HG02610 (cell line): ENCODE measurements around the gene RIIAD1.
A peak's percentile ranks its signal among the peaks of the same experiment; 100 is the strongest.
"Not testable (repeated sequence)": the region's sequence is repeated elsewhere in the genome, so short reads cannot be mapped to it uniquely, and the experiment has no call there.

Experiments used
- ATAC-seq: cut with Tn5 transposase; IDR thresholded peaks from one replicate; pipeline ENCODE4 v1.9.1; 2021; ENCODE audit warnings: mild to moderate bottlenecking, moderate library complexity; ENCODE audit not compliant: unreplicated experiment

RIIAD1 gene, protein sequence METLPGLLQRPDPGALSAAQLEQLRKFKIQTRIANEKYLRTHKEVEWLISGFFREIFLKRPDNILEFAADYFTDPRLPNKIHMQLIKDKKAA

DNA sequence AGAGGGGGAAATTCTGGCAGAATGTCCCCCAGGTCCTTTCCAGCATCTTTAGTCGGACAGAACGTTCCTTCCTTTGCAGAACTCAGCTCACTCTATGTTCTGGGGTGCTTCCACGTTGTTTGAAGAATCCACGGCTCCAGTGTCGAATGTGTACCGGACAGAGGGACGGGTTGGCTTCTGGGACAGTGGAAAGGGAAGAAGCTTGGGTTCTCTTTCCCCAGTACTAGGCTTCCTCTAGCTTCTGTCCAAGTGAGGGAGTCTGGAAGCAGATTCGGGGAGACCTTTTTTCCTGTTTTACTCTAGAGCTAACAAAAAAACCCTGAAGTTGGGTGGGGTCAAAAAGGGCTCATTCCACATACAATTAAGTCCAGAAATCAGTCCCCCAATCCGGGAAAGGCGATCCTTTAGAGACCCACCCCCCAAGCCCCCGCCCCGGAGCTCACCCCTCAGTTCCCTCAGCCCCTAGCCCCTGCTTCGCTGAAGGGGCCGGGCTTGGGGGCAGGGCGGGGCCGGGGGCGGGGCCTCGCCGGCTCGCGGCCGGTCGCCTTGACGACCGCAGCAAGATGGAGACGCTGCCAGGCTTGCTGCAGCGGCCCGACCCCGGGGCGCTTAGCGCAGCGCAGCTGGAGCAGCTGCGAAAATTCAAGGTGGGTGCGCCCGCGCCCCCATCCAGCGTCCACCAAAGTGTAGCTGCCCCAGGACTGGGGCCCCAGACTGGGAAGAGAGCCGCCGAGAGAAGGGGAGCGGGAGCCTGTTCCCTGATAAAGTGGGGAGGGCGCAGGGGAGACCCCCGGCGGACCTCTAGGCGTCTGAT, at the start of gene RIIAD1:
Gene RIIAD1, plus strand, starts transcription at position 549 of the 814 bp plus-strand sequence. Its CDS starts 15 bp downstream, at position 564.
- peak; percentile 57 for ATAC-seq

DNA sequence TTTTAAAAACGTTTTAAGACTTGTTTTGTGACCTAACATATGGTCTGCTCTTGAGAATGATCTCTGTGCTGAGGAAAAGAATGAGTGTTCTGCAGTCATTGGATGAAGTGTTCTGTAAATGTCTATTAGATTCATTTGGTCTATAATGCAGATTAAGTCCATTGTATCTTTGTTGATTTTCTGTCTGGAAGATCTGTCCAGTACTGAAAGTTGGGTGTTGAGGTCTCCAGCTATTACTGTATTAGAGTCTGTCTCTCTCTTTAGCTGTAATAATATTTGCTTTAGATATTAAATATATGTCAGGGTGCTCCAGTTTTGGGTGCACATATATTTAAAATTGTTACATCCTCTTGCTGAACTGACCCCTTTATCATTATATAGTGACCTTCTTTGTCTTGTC, 47.9 kb upstream of the RIIAD1 start:
- no peak for ATAC-seq

- ATAC-seq: no peak
Observed at GRCh38 chr1:151680391-151680790, 40.9 kb upstream of the RIIAD1 start.

- ATAC-seq: peak; percentile 60
Observed at GRCh38 chr1:151680826-151681225, 40.5 kb upstream of the RIIAD1 start.

DNA sequence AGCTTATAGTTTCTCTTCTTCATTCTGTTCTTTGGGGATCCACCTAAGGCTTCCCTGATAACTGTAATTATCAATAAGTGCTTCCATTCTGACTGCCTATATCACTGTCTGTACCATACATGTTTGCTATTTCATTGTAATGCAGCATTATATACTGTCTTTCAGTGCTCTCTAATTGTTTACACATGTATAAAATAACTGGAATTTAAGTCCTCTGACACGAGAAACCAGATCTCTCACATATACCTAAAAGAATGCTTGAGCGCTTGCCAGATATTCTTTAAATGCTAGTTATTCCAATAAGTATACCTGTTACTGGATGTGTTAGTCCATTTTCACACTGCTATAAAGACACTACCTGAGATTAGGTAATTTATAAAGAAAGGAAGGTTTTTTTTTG, 39.4 kb upstream of the RIIAD1 start:
- no peak for ATAC-seq

DNA sequence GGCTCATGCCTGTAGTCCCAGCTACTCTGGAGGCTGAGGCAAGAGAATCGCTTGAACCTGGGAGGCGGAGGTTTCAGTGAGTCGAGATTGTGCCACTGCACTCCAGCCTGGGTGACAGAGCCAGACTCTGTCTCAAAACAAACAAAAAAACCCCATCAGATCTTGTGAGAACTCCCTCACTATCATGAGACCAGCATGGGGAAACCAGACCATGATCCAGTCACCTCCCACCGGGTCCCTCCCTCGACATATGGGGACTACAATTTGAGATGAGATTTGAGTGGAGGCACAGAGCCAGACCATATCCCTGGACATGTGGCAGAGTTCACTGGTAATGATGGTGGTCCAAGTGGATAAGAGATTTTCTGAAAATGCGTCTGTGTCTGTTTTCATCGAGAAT, 38.4 kb upstream of the RIIAD1 start:
- not testable (repeated sequence) for ATAC-seq

- ATAC-seq: no peak
Observed at GRCh38 chr1:151684128-151684527, 37.2 kb upstream of the RIIAD1 start.

DNA sequence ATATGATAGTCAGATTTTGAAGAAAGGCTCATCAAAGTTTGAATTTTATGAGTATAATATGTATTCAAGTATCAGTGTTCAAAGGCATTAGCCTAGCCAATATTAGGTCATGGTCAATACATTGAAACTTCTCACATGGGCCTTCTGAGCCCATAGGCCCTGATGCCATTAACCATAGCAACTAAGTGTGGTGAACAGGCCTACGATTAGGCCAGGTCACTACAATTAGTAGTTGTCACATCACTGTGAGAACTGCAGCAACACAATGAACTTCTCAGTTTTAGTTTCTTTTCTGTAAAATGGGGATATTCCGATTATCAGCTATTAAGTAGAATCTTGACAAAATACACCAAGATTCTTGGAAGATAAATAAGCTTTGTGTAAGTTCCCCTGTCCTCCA, 34.8 kb upstream of the RIIAD1 start:
- no peak for ATAC-seq

DNA sequence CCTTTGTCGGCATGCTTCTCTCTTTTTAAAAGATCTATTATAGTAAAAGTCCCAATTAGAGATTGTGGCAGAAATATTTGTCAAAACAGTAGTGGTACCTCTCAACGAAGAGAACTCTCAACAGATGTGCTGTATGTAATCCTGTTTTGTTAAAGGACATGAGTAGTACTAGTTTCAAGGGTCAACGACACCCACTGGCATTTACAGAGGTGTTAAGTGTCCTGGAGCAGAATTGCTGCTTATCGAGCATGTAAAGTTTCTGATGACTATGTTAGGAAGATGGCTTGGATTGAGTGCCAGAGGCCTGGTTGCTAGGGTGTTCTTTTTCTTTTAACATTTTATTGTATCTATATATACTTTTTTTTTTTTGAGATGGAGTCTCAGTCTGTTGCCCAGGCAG, 31.8 kb upstream of the RIIAD1 start:
- ATAC-seq: no peak

DNA sequence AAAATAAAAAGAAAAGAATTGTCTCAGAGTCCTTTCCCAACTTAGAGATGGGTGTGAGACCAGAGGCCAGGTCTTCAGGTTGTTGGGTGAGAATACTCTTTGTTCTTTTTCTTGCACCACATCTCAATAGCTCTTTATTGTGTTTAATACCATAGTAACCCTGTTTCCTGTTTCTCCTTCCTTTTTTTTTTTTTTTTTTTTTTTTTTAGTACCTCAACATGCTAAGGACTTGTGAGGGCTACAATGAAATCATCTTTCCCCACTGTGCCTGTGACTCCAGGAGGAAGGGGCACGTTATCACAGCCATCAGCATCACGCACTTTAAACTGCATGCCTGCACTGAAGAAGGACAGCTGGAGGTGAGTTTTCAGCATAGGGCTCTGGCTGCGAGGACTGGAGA, 29.1 kb upstream of the RIIAD1 start:
- no peak for ATAC-seq

DNA sequence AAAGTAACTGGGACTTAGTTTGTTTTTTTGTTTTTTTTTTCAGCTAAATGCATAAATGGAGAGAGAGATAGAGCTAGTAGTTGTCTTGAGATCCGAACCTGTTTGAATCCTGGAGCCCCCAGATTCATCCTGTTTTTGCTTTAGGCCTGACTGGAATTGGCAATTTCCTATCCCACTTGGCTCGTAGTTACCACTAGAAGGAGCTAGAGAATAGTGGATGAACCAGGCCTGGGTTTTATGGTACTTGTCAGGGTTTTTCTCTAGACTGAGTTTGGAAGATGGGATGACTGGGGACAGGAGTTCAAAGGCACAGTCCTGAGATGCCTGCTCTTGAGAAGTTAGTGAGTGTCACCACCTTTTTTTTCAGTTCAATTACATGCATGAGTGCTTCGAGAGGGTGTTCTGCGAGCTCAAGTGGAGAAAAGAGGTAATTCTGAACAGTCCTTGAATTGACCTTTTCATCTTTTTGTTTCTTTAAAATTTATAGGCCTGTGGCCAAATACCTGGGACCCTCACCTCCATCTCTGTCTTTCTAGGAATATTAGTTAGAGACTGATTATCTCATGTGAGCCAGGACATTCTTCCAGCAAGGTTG, 28.2 kb upstream of the RIIAD1 start:
- ATAC-seq: no peak

- no peak for ATAC-seq
Observed at GRCh38 chr1:151701515-151701914, 19.8 kb upstream of the RIIAD1 start.

DNA sequence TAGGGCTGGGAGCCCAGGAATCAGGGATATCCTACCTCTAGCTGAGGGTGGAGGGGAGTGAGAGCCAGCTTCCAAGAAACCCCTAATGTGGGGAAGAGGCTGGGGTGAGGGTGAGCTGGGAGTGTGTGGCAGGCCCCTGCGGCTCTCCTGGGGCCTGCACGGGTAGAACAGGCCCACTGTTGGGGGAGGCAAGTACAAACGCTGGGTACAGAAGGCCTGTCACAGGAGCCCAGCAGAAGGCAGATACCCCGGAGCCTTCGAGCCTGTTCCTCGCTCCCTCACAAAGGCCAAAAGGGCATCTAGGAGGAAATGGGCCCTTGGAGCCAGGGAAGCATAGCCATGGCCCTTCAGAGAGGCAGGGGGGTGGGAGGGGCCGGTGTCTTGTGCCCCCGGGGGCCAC, 18.4 kb upstream of the RIIAD1 start:
- ATAC-seq: no peak

DNA sequence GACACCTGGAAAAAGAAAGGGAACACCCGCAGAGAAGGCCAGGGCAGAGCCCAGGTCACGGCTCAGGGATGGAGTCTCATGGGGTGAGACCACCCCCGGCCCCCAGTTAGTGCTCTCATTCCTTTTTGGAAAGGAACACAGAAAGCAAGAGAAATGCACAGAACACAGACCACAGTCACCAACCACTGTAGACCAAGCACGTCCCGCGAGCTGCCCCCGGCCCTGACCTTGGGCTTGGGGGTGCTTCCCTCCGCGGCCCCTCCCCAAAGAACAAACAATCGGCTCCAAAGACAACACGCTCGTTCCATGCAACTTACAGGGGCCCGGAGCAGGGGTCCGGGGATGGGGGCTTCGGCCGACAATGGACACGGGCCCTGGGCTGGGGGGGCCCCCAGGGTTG, 17.5 kb upstream of the RIIAD1 start:
- ATAC-seq: no peak

- ATAC-seq: no peak
Observed at GRCh38 chr1:151704246-151704645, 17.1 kb upstream of the RIIAD1 start.

DNA sequence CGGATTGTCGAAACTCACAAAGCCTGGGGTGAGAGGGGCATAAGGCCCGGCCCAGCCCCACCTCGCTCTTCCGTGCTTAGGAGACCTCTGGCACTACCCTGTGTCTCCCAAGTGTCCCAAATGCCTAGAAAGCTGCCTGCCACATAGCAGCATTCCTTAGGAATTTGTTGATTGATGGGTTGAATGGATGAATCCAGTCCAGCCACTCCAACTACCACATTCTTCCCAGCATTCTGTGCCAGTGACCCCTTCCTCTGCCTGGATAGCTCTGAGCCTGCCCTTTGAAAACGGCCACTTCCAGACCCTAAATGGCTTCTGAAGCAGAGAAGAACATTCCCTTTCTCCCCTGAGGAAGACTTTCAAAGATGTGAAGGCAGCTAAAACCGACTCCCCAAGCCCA, 16.2 kb upstream of the RIIAD1 start:
- no peak for ATAC-seq

DNA sequence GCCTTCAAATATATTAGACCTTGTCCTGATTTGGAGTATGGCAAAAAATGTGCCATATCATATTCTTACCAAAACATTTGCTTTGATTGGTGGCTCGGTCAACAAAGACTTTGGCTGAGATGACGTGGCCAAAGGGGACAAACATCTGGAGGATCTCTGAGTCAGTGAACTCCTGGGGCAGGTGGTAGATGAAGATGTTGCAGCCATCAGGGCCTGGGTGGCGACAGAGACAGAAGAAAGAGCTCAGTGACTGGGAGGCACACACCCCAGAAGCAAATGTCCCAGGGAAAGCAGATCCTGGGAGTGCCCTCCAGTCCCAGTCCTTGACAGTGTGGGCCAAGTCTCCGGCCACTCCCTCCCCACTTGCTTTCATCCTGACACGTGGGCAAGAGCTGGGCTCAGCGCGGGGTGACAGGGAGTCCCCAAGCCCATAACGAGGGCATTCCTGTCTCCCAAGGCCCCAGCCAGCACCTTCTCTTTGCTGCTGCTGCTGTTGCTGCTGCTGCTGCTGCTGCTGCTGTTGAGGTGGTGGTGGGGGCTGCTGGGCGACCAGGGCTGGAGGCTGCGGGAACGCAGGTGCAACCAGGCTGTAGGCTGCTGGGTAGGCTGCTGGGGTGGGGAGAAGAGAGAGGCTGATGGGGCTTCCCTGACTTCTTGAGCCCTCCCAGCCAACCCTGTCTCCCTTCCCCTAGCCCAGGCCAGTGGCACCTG, 15.4 kb upstream of the RIIAD1 start:
- ATAC-seq: no peak

DNA sequence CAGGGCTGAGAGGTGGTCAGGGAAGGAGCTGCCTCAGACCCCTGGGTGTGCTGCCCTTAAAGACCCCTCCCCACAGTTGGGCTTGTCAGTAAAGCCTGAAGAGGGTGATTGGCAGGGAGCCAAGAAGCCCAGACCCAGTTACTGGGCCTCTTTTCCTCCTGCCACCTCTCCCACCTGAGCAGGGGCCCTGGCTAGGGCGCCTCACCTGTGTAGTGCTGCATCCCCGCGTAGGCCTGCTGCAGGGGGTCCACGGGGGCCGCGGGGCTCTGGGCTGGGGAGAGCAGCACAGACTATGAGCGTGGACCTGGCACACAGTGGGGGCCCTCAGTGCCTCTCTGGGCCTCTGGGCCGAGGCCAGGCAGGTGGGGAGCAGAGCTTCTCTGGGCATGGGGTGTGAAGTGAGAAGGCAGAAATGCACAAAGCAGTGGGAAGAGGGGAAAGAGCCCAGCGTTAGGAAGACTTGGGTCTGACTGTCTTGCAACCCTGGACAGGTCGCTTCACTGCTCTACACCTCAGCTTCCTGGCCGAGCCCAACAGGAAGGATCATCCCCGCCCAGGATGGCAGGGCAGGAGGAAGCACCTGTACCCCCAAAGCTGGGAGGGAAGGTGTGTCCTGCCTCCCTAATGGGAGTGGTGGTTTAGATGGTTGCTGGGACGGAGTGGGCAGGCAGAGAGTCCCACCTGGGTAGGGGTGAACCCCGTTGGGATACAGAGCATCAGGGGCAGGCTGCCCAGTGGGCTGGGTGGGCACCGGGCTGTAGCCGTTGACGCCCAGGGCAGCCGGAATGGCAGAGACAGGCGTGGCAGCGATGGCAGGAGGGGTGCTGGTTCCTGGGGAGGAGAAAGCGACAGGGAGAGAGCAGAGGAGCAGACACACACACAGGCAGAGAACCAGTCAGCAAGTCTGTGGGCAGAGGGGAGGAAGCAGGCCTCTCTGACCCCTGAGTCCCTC, 14.6 kb upstream of the RIIAD1 start:
- ATAC-seq: no peak

- ATAC-seq: no peak
Observed at GRCh38 chr1:151707541-151708065, 13.7 kb upstream of the RIIAD1 start.

DNA sequence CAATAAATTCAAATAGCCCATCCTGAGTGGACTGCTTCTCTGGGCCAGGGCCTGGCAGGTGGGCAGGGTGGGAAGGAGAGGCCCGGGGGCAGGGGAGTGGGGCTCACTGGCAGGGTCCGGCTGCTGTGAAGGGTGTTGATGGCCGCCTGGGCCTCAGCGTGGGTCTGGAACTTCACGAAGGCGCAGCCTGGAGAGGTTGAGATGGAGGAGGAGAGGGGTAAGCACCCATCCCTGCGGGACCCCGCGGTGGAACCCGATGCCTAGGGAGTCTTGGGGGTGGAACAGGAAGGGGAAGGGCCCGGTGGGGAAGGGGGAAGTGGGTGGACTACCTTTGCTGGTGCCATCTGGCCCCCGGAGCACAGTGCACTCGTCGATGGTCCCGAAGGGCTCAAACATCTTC, 12.4 kb upstream of the RIIAD1 start:
- ATAC-seq: no peak
